Endothelial cell (in vitro differentiated cells): Measurements from ENCODE around the gene PPM1H. TPM values are rescaled to one million over a fixed set of nuclear protein-coding genes. Genes with fewer than 3 reads are reported as not detected.

Experiments used
- DNase-seq: peaks from one replicate; pipeline ENCODE4 v3.0.0; 2021; ENCODE audit warnings: low spot score
- H3K27ac Mint-ChIP-seq: one replicate; pipeline ENCODE4 v1.8.0; 2021; ENCODE audit warnings: mixed read lengths, inconsistent platforms; ENCODE audit not compliant: unreplicated experiment
- H3K27me3 Mint-ChIP-seq: one replicate; pipeline ENCODE4 v1.8.0; 2021; ENCODE audit warnings: mild to moderate bottlenecking, moderate library complexity, mixed read lengths, inconsistent platforms; ENCODE audit not compliant: unreplicated experiment
- H3K36me3 Mint-ChIP-seq: one replicate; pipeline ENCODE4 v1.8.0; 2021; ENCODE audit warnings: mild to moderate bottlenecking, low read depth, mixed read lengths, inconsistent platforms; ENCODE audit not compliant: unreplicated experiment
- H3K4me1 Mint-ChIP-seq: one replicate; pipeline ENCODE4 v1.8.0; 2021; ENCODE audit warnings: mild to moderate bottlenecking, mixed read lengths, inconsistent platforms; ENCODE audit not compliant: unreplicated experiment
- H3K4me3 Mint-ChIP-seq: one replicate; pipeline ENCODE4 v1.8.0; 2021; ENCODE audit warnings: mild to moderate bottlenecking, mixed read lengths, inconsistent platforms; ENCODE audit not compliant: unreplicated experiment
- H3K9me3 Mint-ChIP-seq: one replicate; pipeline ENCODE4 v1.8.0; 2021; ENCODE audit warnings: mixed read lengths, inconsistent platforms; ENCODE audit not compliant: unreplicated experiment
- CTCF ChIP-seq: fragments of 200-600 bp; sonication (generic); IDR thresholded peaks from one replicate; pipeline ENCODE4 v1.5.0; 2021; ENCODE audit warnings: antibody characterized with exemption; ENCODE audit not compliant: unreplicated experiment
- total RNA-seq: library from RNA; stranded (reverse); fragmentation: NEBNext Ultra II Directional; extraction: Animal tissue kit (Norgen Biotek cat#: 25700); gene quantifications from one replicate; pipeline ENCODE4 v1.2.1, GENCODE V29; 2021; ENCODE audit not compliant: unreplicated experiment

Gene PPM1H
- total RNA-seq, 1 donor from 2014 or later: 71.8 TPM

GRCh38 chr12:62919838-62920237 lies 15.1 kb downstream of the PPM1H start:
- H3K36me3 Mint-ChIP-seq: peaks cover 11% of the 10 kb centered on the region
- H3K27ac Mint-ChIP-seq: no peak overlapping the region
- peaks cover 6% of the 10 kb centered on the region for H3K4me1 Mint-ChIP-seq
- no peaks in the 10 kb centered on the region for H3K9me3 Mint-ChIP-seq
- no peak for TF ChIP-seq CTCF
- H3K27me3 Mint-ChIP-seq: peaks cover 4% of the 10 kb centered on the region
- DNase-seq: no peak
- H3K4me3 Mint-ChIP-seq: no peak overlapping the region

- peaks cover 5% of the 10 kb centered on the region for H3K27me3 Mint-ChIP-seq
- DNase-seq: no peak
- peaks cover 17% of the 10 kb centered on the region for H3K4me1 Mint-ChIP-seq
- no peak overlapping the region for H3K4me3 Mint-ChIP-seq
- H3K9me3 Mint-ChIP-seq: no peaks in the 10 kb centered on the region
- TF ChIP-seq CTCF: no peak
- H3K36me3 Mint-ChIP-seq: peaks cover 23% of the 10 kb centered on the region
- H3K27ac Mint-ChIP-seq: no peak overlapping the region
Observed at GRCh38 chr12:62917926-62918325, 17.0 kb downstream of the PPM1H start.

GRCh38 chr12:62916632-62917425 lies 18.1 kb downstream of the PPM1H start:
- no peak for DNase-seq
- no peak for TF ChIP-seq CTCF
- Mint-ChIP-seq H3K27ac (no peak overlapping the region), H3K9me3 (no peaks in the 10 kb centered on the region), H3K36me3 (peaks cover 25% of the 10 kb centered on the region), H3K4me3 (no peak overlapping the region), H3K4me1 (peaks cover 19% of the 10 kb centered on the region), H3K27me3 (peaks cover 6% of the 10 kb centered on the region)

- H3K4me3 Mint-ChIP-seq: no peak overlapping the region
- no peak for DNase-seq
- peaks cover 9% of the 10 kb centered on the region for H3K27me3 Mint-ChIP-seq
- no peak for TF ChIP-seq CTCF
- H3K36me3 Mint-ChIP-seq: peaks cover 25% of the 10 kb centered on the region
- no peak overlapping the region for H3K27ac Mint-ChIP-seq
- H3K4me1 Mint-ChIP-seq: peaks cover 28% of the 10 kb centered on the region
- no peaks in the 10 kb centered on the region for H3K9me3 Mint-ChIP-seq
Observed at GRCh38 chr12:62915204-62915529, 19.8 kb downstream of the PPM1H start.

- Mint-ChIP-seq H3K36me3 (peaks cover 24% of the 10 kb centered on the region), H3K4me3 (no peak overlapping the region), H3K9me3 (no peaks in the 10 kb centered on the region), H3K27me3 (peaks cover 9% of the 10 kb centered on the region), H3K27ac (no peak overlapping the region), H3K4me1 (peaks cover 28% of the 10 kb centered on the region)
- no peak for TF ChIP-seq CTCF
- no peak for DNase-seq
Observed at GRCh38 chr12:62914443-62915203, 20.3 kb downstream of the PPM1H start.
